A549 treated with AZD9567 at 1 μM for 4 hours (cell line): Measurements from ENCODE around the gene SPATS2L. TPM values are rescaled to one million over a fixed set of nuclear protein-coding genes. Genes with fewer than 3 reads are reported as not detected.

ENCODE experiments used
- total RNA-seq: library from RNA; stranded (reverse); fragments of 200-300 nt; extraction: Qiagen RNA extraction; gene quantifications from 5 replicates; pipeline ENCODE4 v1.2.3, GENCODE V29; 2022; ENCODE audit not compliant: insufficient read depth

SPATS2L gene
- 107 to 124 TPM (median 116 TPM) in 5 replicates for total RNA-seq

GRCh38 chr2:200306196-200306930 is at the start of gene SPATS2L:
TSS of gene SPATS2L (plus strand) at chr2:200306693. CDS start at chr2:200389245, 82,552 bp downstream.

GRCh38 chr2:200509612-200510433 is 203.3 kb downstream of the SPATS2L start, which contains the start of gene KCTD18:
TSS of gene KCTD18 (minus strand) at chr2:200510068. CDS start at chr2:200507016, 3,052 bp downstream.

GRCh38 chr2:200525882-200526651 is 219.6 kb downstream of the SPATS2L start, which contains the start of gene SGO2:
TSS of gene SGO2 (plus strand) at chr2:200526207. CDS start at chr2:200532976, 6,769 bp downstream.

Other genes with a start within 250 kb of the SPATS2L start
- 8.4 to 16.2 TPM (median 9.3 TPM) in 5 replicates for gene KCTD18, start 203.4 kb downstream of the SPATS2L start, total RNA-seq
- 10.9 to 15.0 TPM (median 14.2 TPM) in 5 replicates for gene SGO2, start 219.5 kb downstream of the SPATS2L start, total RNA-seq